Measurements from ENCODE around the gene CCDC40.
"Not testable (repeated sequence)": the region's sequence is repeated elsewhere in the genome, so short reads cannot be mapped to it uniquely, and the experiment has no call there.

CCDC40 gene

GRCh38 chr17:80071116-80071841, 34.8 kb downstream of the CCDC40 start:
- no peak overlapping the region for H3K4me3 ChIP-seq (ENCODE audit: low read depth, low read length)

DNA sequence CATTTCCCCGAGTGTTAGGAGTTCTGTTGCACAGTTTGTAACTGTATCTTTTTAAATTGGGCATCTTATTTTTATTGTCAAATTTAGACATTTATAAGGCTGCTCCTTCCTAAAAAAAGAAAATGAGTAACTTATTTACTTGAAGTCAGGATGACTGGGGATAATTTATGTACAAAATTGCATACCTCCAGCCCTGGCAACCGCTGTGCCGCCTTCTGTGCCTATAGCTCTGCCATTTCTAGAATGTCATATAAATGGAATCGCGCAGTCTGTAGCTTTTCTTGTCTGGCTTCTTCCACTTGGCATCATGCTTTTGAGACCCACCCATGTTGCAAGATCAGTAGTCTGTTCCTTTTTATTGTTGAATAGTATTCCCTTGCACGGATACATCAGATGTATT, 36.0 kb downstream of the CCDC40 start:
- H3K4me3 ChIP-seq (ENCODE audit: low read depth, low read length): no peak overlapping the region

- no peak overlapping the region for H3K4me3 ChIP-seq (ENCODE audit: low read depth, low read length)
These were observed 43.6 kb downstream of the CCDC40 start for GRCh38 chr17:80080081-80080480.

- H3K4me3 ChIP-seq (ENCODE audit: low read depth, low read length): no peak overlapping the region
These were observed 45.2 kb downstream of the CCDC40 start for GRCh38 chr17:80081596-80081995.

GRCh38 chr17:80082403-80083135, 46.1 kb downstream of the CCDC40 start:
- H3K4me3 ChIP-seq (ENCODE audit: low read depth, low read length): no peak overlapping the region

DNA sequence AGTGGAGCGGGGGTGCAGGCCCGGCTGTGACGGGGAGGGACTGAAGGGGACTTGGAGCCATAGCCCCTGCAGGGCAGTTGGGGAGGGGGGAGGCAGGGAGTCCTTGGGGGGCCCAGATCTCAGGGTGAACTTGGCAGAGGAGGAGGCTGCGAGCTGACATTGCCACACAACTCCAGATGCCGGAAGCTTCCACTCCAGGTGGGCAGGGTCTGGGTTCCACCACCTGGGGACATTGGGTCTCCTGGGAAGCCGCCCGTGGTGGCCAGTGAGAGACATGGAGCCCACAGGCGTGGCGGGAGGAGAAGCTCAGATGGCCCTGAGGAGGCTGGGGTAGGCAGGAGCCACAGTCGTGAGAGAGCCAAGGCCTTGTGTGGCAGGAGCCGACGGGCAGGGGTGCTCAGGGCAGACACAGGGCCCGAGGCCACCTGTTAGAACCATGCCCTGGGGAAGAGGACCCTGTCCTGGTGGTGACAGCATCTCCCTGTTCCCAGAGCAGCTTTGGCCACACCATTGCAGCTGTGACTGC, 46.8 kb downstream of the CCDC40 start:
- H3K4me3 ChIP-seq (ENCODE audit: low read depth, low read length): no peak overlapping the region

GRCh38 chr17:80084773-80085172, 48.3 kb downstream of the CCDC40 start:
- no peak overlapping the region for H3K4me3 ChIP-seq (ENCODE audit: low read depth, low read length)

DNA sequence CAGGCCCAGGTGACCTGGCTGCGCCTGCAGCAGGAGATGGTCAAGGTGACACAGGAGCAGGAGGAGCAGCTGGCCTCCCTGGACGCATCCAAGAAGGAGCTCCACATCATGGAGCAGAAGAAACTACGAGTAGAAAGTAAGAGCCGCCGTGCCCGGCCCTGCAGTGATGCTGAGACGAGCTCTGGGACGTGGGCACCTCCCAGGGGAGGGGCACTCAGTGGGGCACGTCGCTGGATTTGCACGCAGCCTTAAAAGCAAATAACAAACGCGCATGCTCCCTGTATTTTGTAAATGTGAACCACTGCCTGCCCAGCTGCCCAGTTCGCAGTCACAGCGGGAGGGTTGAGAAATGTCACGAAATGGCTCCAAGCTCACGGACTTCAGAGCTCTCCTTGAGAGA, 49.6 kb downstream of the CCDC40 start:
- H3K4me3 ChIP-seq (ENCODE audit: low read depth, low read length): no peak overlapping the region

DNA sequence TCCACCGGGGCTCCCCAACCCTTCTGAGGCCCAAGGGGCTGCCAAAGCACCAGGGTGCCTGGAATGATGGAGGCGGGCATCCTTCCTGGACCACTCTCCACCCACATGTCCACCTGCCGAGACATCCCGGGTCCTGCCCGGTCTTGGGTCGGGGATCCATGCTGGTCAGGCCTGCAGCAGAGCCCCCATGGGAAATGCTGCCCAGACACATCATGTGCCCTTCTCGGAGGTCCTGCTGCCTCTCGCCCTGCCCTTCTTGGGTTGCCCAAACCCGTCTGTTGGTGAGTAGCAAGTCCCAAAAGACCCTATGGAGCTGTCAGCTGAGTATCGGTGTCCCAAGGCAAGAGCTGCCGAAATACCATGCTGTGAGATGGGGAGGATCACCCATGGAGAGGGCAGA, 50.2 kb downstream of the CCDC40 start:
- no peak overlapping the region for H3K4me3 ChIP-seq (ENCODE audit: low read depth, low read length)

GRCh38 chr17:80087346-80088265, 51.2 kb downstream of the CCDC40 start:
- H3K4me3 ChIP-seq (ENCODE audit: low read depth, low read length): no peak overlapping the region

GRCh38 chr17:80089762-80090161, 53.3 kb downstream of the CCDC40 start:
- H3K4me3 ChIP-seq (ENCODE audit: low read depth, low read length): no peak overlapping the region

DNA sequence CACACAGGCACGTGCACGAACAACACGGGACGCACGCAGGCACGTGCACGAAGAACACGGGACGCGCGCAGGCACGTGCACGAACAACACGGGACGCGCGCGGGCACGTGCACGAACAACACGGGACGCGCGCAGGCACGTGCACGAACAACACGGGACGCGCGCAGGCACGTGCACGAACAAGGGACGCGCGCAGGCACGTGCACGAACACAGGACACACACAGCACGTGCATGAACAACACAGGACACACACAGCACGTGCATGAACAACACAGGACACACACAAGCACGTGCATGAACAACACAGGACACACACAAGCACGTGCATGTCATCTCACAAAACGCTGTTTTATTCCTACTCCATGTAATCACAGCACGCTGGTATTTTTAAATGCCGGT, 53.7 kb downstream of the CCDC40 start:
- H3K4me3 ChIP-seq (ENCODE audit: low read depth, low read length): not testable (repeated sequence)

DNA sequence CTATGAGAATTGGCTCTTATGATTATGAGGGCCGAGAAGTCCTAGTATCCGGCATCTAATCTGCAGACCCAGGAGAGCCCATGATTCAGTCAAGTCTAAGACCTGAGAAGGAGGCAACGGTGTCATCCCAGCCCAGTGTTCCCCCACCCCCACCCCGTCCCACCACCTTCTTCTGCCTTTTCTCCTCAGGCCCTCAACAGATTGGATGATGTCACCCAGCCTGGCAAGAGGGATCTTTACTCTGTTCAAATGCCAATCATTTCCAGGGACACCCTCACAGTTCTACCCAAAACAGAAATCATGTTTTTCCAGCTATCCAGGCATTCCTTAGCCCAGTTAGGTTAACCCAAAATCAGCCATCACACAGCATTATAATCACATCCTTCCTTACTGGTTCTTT, 54.9 kb downstream of the CCDC40 start:
- no peak overlapping the region for H3K4me3 ChIP-seq (ENCODE audit: low read depth, low read length)

DNA sequence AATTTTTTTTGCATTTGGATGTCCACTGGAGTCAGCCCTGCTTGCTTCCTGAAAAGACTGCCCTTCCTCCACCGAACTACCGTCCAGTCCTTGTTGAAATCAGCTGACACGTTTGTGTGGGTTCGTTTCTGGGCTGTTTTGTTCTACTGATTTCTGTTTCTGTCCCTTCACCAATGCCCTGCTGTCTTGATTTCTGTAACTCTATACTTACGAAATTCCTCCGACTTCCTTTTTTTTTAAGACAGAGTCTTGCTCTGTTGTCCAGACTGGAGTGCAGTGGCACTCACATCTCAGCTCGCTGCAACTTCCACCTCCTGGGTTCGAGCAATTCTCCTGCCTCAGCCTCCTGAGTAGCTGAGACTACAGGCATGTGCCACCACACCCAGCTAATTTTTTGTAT, 56.5 kb downstream of the CCDC40 start:
- H3K4me3 ChIP-seq (ENCODE audit: low read depth, low read length): no peak overlapping the region

DNA sequence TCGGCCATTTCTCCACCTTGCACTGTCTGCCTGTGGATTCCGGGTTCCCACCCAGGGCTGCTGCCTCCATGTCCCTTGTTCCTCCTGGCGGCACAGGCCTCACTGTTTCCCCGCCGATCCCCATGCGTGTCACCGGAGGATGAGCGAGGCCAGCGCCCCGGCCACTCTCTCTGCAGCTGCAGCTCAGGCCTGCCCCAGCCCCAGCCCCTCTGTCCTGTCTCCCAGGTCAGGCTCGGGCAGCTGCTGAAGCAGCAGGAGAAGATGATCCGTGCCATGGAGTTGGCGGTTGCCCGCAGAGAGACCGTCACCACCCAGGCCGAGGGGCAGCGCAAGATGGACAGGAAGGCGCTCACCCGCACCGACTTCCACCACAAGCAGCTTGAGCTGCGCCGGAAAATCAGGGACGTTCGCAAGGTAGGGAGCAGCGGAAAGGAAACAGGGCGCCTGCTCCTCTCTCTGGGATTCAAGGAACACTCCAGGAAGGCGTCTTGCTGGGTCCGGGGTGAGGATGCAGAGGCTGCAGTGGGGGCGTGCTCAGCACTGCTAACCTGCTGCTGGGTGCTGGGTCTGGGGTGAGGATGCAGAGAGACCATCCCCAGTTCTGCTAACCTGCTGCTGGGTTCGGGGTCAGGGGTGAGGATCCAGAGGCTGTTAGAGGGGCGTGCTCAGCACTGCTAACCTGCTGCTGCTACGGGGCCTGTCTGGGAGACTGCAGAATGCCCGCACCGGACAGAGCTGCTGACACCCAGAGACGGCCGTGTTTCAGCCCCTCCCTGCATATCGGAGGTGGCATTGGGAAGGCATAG, 58.8 kb downstream of the CCDC40 start:
- H3K4me3 ChIP-seq (ENCODE audit: low read depth, low read length): no peak overlapping the region

DNA sequence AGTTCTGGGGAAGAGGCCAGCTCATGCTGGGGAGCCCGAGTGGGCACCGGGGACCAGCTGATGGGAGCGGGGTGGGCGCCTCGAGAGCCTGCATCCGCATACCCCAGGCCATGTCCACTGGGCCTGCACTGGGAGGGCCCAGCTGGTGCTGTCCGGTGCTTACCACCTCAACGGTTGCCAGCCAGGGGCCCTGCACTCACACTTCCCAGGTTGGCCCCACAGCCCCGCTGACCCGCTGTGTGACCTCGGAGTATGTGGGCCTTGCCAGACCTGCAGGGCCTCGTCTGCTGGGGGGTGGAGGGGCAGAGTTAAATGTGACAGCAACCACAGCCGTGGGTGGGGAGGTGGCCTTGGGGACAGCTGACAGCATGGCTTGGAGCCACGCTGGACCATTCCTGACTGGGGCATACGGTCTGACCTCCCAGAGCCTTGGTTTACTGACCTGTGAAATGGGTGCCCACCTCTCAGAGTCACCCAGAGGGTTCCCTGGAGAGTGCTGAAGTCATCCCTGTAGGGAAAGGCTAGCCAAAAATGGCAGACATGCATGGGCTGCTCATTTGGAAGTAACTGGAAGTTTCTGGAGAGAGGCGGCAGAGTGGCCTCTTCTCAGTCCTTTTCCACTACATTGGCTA, 59.5 kb downstream of the CCDC40 start:
- no peak overlapping the region for H3K4me3 ChIP-seq (ENCODE audit: low read depth, low read length)

GRCh38 chr17:80096561-80097021, 60.1 kb downstream of the CCDC40 start:
- H3K4me3 ChIP-seq (ENCODE audit: low read depth, low read length): no peak overlapping the region

DNA sequence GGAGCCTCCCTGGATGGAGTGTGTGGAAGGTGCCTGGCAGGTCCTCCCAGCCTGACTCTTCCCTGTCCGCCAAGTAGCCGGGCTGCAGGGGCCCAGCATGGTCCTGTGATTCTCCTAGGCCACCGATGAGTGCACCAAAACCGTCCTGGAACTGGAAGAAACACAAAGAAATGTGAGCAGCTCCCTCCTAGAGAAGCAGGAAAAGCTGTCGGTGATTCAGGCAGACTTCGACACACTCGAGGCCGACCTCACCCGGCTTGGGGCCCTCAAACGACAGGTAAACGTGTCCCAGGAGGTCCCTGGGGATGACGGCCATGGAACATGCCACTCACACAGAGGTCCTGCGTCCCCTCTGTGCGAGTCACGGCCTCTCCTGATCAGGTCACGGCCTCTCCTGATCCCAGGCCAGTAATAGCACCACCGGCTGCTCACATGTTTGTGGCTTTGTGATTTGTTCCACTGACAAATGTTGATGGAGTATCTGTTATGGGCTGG, 60.7 kb downstream of the CCDC40 start:
- no peak overlapping the region for H3K4me3 ChIP-seq (ENCODE audit: low read depth, low read length)

GRCh38 chr17:80097844-80098691, 61.6 kb downstream of the CCDC40 start:
- no peak overlapping the region for H3K4me3 ChIP-seq (ENCODE audit: low read depth, low read length)

Measured in iPS-11a (cell line).